Activated CD8-positive, alpha-beta T cell treated with anti-CD3 and anti-CD28 coated beads, Interleukin-2, amount 10 ng/mL, durations not matched to agents 7 days and 5 days (primary cell): ENCODE results near the gene FGF4. TPM values are rescaled to one million over a fixed set of nuclear protein-coding genes. Genes with fewer than 3 reads are reported as not detected.
"Not testable (repeated sequence)": the region's sequence is repeated elsewhere in the genome, so short reads cannot be mapped to it uniquely, and the experiment has no call there.

ENCODE experiments used
- ATAC-seq: fragments of 150-1000 bp; cut with Tn5 transposase; one replicate; pipeline ENCODE4 v1.10.0; 2021; ENCODE audit warnings: moderate library complexity
- CTCF ChIA-PET: fragments of 350-600 bp; sonication (Branson Sonifier 250); formaldehyde crosslinking; loops from one replicate; lab custom pipeline; 2021; ENCODE audit warnings: antibody characterized with exemption; lab: Charles Lee
- POLR2A ChIA-PET: fragments of 350-600 bp; sonication (Branson Sonifier 250); formaldehyde crosslinking; loops from one replicate; lab custom pipeline; 2021; ENCODE audit warnings: antibody characterized with exemption; lab: Charles Lee
- DNase-seq: peaks from one replicate; pipeline ENCODE4 v3.0.0-alpha.2; 2020
- H3K27ac Mint-ChIP-seq: one replicate; pipeline ENCODE4 v1.8.0; 2021; ENCODE audit warnings: mild to moderate bottlenecking, mixed read lengths
- H3K27me3 Mint-ChIP-seq: one replicate; pipeline ENCODE4 v1.8.0; 2021; ENCODE audit warnings: low read depth, mixed read lengths
- H3K36me3 Mint-ChIP-seq: one replicate; pipeline ENCODE4 v1.8.0; 2021; ENCODE audit warnings: low read depth, mixed read lengths
- H3K4me1 Mint-ChIP-seq: one replicate; pipeline ENCODE4 v1.8.0; 2021; ENCODE audit warnings: low read depth, mixed read lengths
- H3K4me3 Mint-ChIP-seq: one replicate; pipeline ENCODE4 v1.8.0; 2021; ENCODE audit warnings: mild to moderate bottlenecking, mixed read lengths
- H3K9me3 Mint-ChIP-seq: one replicate; pipeline ENCODE4 v1.8.0; 2022; ENCODE audit warnings: mixed read lengths; ENCODE audit not compliant: insufficient read depth
- total RNA-seq, 2 experiments: library from RNA; stranded (reverse); gene quantifications; one replicate each; pipeline ENCODE4 v1.2.3, GENCODE V29; 2021

Gene FGF4
- total RNA-seq, 2 experiments from 2014 or later, result not detected

- Mint-ChIP-seq H3K27me3 (no peaks in the 10 kb centered on the region), H3K27ac (no peak overlapping the region), H3K9me3 (no peaks in the 10 kb centered on the region), H3K4me3 (no peak overlapping the region), H3K4me1 (no peaks in the 10 kb centered on the region), H3K36me3 (no peaks in the 10 kb centered on the region)
- POLR2A ChIA-PET, result no interaction called here
- DNase-seq, result no peak
- CTCF ChIA-PET, result no interaction called here
- ATAC-seq, result no peak
These were observed 13.8 kb upstream of the FGF4 start for GRCh38 chr11:69788956-69789355.

- Mint-ChIP-seq H3K27ac (no peak overlapping the region), H3K9me3 (no peaks in the 10 kb centered on the region), H3K36me3 (no peaks in the 10 kb centered on the region), H3K27me3 (peaks cover under 1% of the 10 kb centered on the region), H3K4me3 (no peak overlapping the region), H3K4me1 (no peaks in the 10 kb centered on the region)
- CTCF ChIA-PET, result no interaction called here
- DNase-seq (no peak), ATAC-seq (no peak)
- POLR2A ChIA-PET, result no interaction called here
These were observed 12.8 kb upstream of the FGF4 start for GRCh38 chr11:69787906-69788305.

- Mint-ChIP-seq H3K27ac (no peak overlapping the region), H3K27me3 (peaks cover 2% of the 10 kb centered on the region)
- CTCF ChIA-PET, result no interaction called here
These were observed 12.3 kb upstream of the FGF4 start for GRCh38 chr11:69787457-69787856.

GRCh38 chr11:69781241-69781640 lies 6.1 kb upstream of the FGF4 start:
- Mint-ChIP-seq H3K36me3 (no peaks in the 10 kb centered on the region), H3K27me3 (peaks cover 8% of the 10 kb centered on the region), H3K9me3 (no peaks in the 10 kb centered on the region), H3K4me1 (no peaks in the 10 kb centered on the region), H3K27ac (no peak overlapping the region), H3K4me3 (no peak overlapping the region)
- ATAC-seq (no peak), DNase-seq (no peak)
- POLR2A ChIA-PET, result no interaction called here
- CTCF ChIA-PET, result no interaction called here

More at GRCh38 chr11:69787457-69787856, 12.3 kb upstream of the FGF4 start:
- H3K4me1 Mint-ChIP-seq, result no peaks in the 10 kb centered on the region
- POLR2A ChIA-PET, result no interaction called here
- no peak for ATAC-seq
- no peaks in the 10 kb centered on the region for H3K9me3 Mint-ChIP-seq
- DNase-seq, result no peak
- no peak overlapping the region for H3K4me3 Mint-ChIP-seq
- no peaks in the 10 kb centered on the region for H3K36me3 Mint-ChIP-seq

GRCh38 chr11:69778373-69778772 lies 3.2 kb upstream of the FGF4 start:
- H3K27me3 Mint-ChIP-seq, result peaks cover 22% of the 10 kb centered on the region
- H3K9me3 Mint-ChIP-seq, result no peaks in the 10 kb centered on the region
- DNase-seq, result no peak
- ChIA-PET POLR2A (no interaction called here), CTCF (no interaction called here)
- no peaks in the 10 kb centered on the region for H3K4me1 Mint-ChIP-seq
- H3K27ac Mint-ChIP-seq, result no peak overlapping the region
- no peak for ATAC-seq
- no peak overlapping the region for H3K4me3 Mint-ChIP-seq
- no peaks in the 10 kb centered on the region for H3K36me3 Mint-ChIP-seq

- Mint-ChIP-seq H3K9me3 (no peaks in the 10 kb centered on the region), H3K36me3 (no peaks in the 10 kb centered on the region), H3K27me3 (peaks cover 42% of the 10 kb centered on the region), H3K4me1 (no peaks in the 10 kb centered on the region), H3K27ac (no peak overlapping the region), H3K4me3 (no peak overlapping the region)
- ChIA-PET CTCF (no interaction called here), POLR2A (no interaction called here)
- DNase-seq, result no peak
- no peak for ATAC-seq
These were observed 583 bp downstream of the FGF4 start for GRCh38 chr11:69774354-69775162.

- ChIA-PET POLR2A (no interaction called here), CTCF (no interaction called here)
- no peak for ATAC-seq
- H3K4me1 Mint-ChIP-seq, result no peaks in the 10 kb centered on the region
- no peak for DNase-seq
- no peaks in the 10 kb centered on the region for H3K9me3 Mint-ChIP-seq
- peaks cover 42% of the 10 kb centered on the region for H3K27me3 Mint-ChIP-seq
- H3K4me3 Mint-ChIP-seq, result no peak overlapping the region
- no peaks in the 10 kb centered on the region for H3K36me3 Mint-ChIP-seq
- no peak overlapping the region for H3K27ac Mint-ChIP-seq
These were observed 1.4 kb downstream of the FGF4 start for GRCh38 chr11:69773626-69774353.

GRCh38 chr11:69771466-69771865 lies 3.7 kb downstream of the FGF4 start:
- no peak for ATAC-seq
- CTCF ChIA-PET, result no interaction called here
- no peak overlapping the region for H3K4me3 Mint-ChIP-seq

GRCh38 chr11:69770540-69770939 lies 4.6 kb downstream of the FGF4 start:
- Mint-ChIP-seq H3K9me3 (no peaks in the 10 kb centered on the region), H3K4me3 (no peak overlapping the region), H3K4me1 (no peaks in the 10 kb centered on the region), H3K36me3 (no peaks in the 10 kb centered on the region), H3K27me3 (peaks cover 34% of the 10 kb centered on the region), H3K27ac (no peak overlapping the region)
- ChIA-PET CTCF (no interaction called here), POLR2A (no interaction called here)
- DNase-seq (no peak), ATAC-seq (no peak)

More at GRCh38 chr11:69771466-69771865, 3.7 kb downstream of the FGF4 start:
- POLR2A ChIA-PET, result no interaction called here
- no peaks in the 10 kb centered on the region for H3K4me1 Mint-ChIP-seq
- no peak for DNase-seq
- no peaks in the 10 kb centered on the region for H3K9me3 Mint-ChIP-seq
- no peak overlapping the region for H3K27ac Mint-ChIP-seq
- no peaks in the 10 kb centered on the region for H3K36me3 Mint-ChIP-seq
- H3K27me3 Mint-ChIP-seq, result peaks cover 39% of the 10 kb centered on the region

- ChIA-PET POLR2A (no interaction called here), CTCF (no interaction called here)
- Mint-ChIP-seq H3K36me3 (no peaks in the 10 kb centered on the region), H3K9me3 (no peaks in the 10 kb centered on the region), H3K27ac (no peak overlapping the region), H3K4me1 (no peaks in the 10 kb centered on the region), H3K27me3 (peaks cover 6% of the 10 kb centered on the region), H3K4me3 (no peak overlapping the region)
- ATAC-seq (no peak), DNase-seq (no peak)
These were observed 9.6 kb downstream of the FGF4 start for GRCh38 chr11:69765498-69765995.

- CTCF ChIA-PET, H3K27ac Mint-ChIP-seq, H3K4me3 Mint-ChIP-seq, DNase-seq, H3K9me3 Mint-ChIP-seq, H3K27me3 Mint-ChIP-seq, ATAC-seq, H3K36me3 Mint-ChIP-seq, H3K4me1 Mint-ChIP-seq, POLR2A ChIA-PET: not testable (repeated sequence)
These were observed 10.2 kb downstream of the FGF4 start for GRCh38 chr11:69764918-69765317.

GRCh38 chr11:69760319-69760718 lies 14.8 kb downstream of the FGF4 start:
- no peaks in the 10 kb centered on the region for H3K4me1 Mint-ChIP-seq
- ATAC-seq, result no peak

More at GRCh38 chr11:69760319-69760718, 14.8 kb downstream of the FGF4 start:
- CTCF ChIA-PET, result no interaction called here
- Mint-ChIP-seq H3K36me3 (no peaks in the 10 kb centered on the region), H3K9me3 (no peaks in the 10 kb centered on the region), H3K27me3 (no peaks in the 10 kb centered on the region), H3K27ac (no peak overlapping the region), H3K4me3 (no peak overlapping the region)
- no peak for DNase-seq
- POLR2A ChIA-PET, result no interaction called here
